Measurements from ENCODE around the gene MARCHF10.

DNA sequence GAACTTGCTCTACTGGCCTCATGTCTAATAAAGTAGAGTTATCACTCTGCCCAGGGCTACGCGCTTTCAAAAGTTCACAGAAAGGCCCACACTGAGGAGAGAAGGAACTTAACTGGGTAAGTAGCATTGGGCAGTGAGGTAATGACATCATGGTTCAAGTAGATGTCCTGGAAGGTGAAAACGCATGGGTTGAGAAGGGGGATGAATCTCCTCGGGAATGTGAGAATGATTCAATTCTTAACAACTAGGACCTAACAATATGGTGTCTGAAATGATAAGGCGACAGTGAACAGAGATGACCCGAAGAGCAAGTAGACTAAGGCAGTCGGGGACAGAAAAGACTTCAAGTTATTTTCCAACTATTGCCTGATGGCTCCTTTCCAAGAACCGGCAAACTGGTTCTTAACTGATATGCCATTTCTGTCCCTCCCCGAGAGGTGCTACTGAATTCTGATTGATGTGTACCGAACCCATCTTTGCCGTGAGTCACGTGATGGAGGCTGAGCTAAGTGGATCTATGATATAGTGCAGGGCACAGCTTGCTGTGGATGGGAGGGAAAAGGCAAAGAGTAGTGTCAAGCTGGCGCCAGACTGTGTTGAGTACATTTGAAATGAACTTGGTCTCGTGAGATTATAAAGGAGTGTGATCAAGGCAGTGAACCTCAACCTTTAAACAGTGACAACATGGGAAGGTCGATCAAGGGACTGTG, 44.1 kb downstream of the MARCHF10 start:
- TF ChIP-seq, protein P1, sequence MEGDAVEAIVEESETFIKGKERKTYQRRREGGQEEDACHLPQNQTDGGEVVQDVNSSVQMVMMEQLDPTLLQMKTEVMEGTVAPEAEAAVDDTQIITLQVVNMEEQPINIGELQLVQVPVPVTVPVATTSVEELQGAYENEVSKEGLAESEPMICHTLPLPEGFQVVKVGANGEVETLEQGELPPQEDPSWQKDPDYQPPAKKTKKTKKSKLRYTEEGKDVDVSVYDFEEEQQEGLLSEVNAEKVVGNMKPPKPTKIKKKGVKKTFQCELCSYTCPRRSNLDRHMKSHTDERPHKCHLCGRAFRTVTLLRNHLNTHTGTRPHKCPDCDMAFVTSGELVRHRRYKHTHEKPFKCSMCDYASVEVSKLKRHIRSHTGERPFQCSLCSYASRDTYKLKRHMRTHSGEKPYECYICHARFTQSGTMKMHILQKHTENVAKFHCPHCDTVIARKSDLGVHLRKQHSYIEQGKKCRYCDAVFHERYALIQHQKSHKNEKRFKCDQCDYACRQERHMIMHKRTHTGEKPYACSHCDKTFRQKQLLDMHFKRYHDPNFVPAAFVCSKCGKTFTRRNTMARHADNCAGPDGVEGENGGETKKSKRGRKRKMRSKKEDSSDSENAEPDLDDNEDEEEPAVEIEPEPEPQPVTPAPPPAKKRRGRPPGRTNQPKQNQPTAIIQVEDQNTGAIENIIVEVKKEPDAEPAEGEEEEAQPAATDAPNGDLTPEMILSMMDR (conservative IDR thresholded peaks at IDR 0.05) = no peak
- no peak for TF ChIP-seq EZH2 (IDR thresholded peaks at IDR 0.05; ENCODE audit: low read depth)
